ENCODE results near the gene ITGB3BP. TPM values are rescaled to one million over a fixed set of nuclear protein-coding genes. Genes with fewer than 3 reads are reported as not detected.

The ITGB3BP gene
- total and polyA plus RNA-seq, 4 donors = 5.7 to 15.2 (median 7.5) TPM

- 58% methylated on average over 2 of the region's 2 CpGs for WGBS
- no peak for TF ChIP-seq TAF1 (conservative IDR thresholded peaks at IDR 0.05)
- no peak for TF ChIP-seq RAD21 (IDR thresholded peaks at IDR 0.05)
- no peak for TF ChIP-seq HNF4A (conservative IDR thresholded peaks at IDR 0.05)
- TF ChIP-seq ATF3 (IDR thresholded peaks at IDR 0.05) = no peak
- TF ChIP-seq ZBTB33 (IDR thresholded peaks at IDR 0.05) = no peak
- no peak for TF ChIP-seq SP1 (IDR thresholded peaks at IDR 0.05)
- TF ChIP-seq EGR1 (IDR thresholded peaks at IDR 0.05; ENCODE audit: low read depth in 2 of 2) = no peak
- TF ChIP-seq CTCF (IDR thresholded peaks at IDR 0.05; ENCODE audit: low read depth, low read length, missing input control) = no peak
These were observed 36.3 kb upstream of the ITGB3BP start for GRCh38 chr1:63559357-63559756.

GRCh38 chr1:63557365-63557987 is 34.5 kb upstream of the ITGB3BP start:
- H3K4me3 ChIP-seq (ENCODE audit: low read depth in 1 of 3, low read length in 3 of 3) = no peak overlapping the region
- H3K36me3 ChIP-seq (ENCODE audit: control insufficient read depth in 4 of 4, insufficient read depth in 3 of 4, low read depth in 1 of 4, low read length in 3 of 4) = no peaks in the 10 kb centered on the region
- no peaks in the 10 kb centered on the region for H3K27me3 ChIP-seq (ENCODE audit: control insufficient read depth in 4 of 4, insufficient read depth in 4 of 4, low read length in 3 of 4)
- H3K9ac ChIP-seq (ENCODE audit: low read depth in 1 of 2, low read length in 2 of 2) = no peak overlapping the region
- WGBS = 64% methylated on average over 6 of the region's 6 CpGs
- no peak for DNase-seq (ENCODE audit: low spot score)
- no peak overlapping the region for H3K27ac ChIP-seq (ENCODE audit: low read depth in 1 of 2, low read length in 2 of 2)
- no peaks in the 10 kb centered on the region for H3K9me3 ChIP-seq (ENCODE audit: control insufficient read depth in 4 of 4, low read length in 3 of 4)
- TF ChIP-seq SP1 (IDR thresholded peaks at IDR 0.05) = no peak
- no peak for TF ChIP-seq RXRA (IDR thresholded peaks at IDR 0.05)
- peak; percentile 46 for TF ChIP-seq CTCF (IDR thresholded peaks at IDR 0.05; ENCODE audit: low read depth, low read length, missing input control)
- TF ChIP-seq FOXA2 (IDR thresholded peaks at IDR 0.05) = no peak
- TF ChIP-seq MAX (IDR thresholded peaks at IDR 0.05) = no peak
- peak; percentile 67 to 79 for TF ChIP-seq RAD21 (IDR thresholded peaks at IDR 0.05)
- no peak for TF ChIP-seq GABPA (IDR thresholded peaks at IDR 0.05 in 1 of 2, conservative IDR thresholded peaks at IDR 0.05 in 1 of 2)
- no peak for TF ChIP-seq YY1 (IDR thresholded peaks at IDR 0.05)
- peaks cover 0 to 2% (median 0%) of the 10 kb centered on the region in 4 donors for H3K4me1 ChIP-seq (ENCODE audit: control insufficient read depth in 4 of 4, insufficient read depth in 4 of 4, low read length in 3 of 4)

More at GRCh38 chr1:63559357-63559756, 36.3 kb upstream of the ITGB3BP start:
- Histone ChIP-seq H3K27ac (ENCODE audit: low read depth in 1 of 2, low read length in 2 of 2) (no peak overlapping the region), H3K27me3 (ENCODE audit: control insufficient read depth in 4 of 4, insufficient read depth in 4 of 4, low read length in 3 of 4) (no peaks in the 10 kb centered on the region), H3K4me3 (ENCODE audit: low read depth in 1 of 3, low read length in 3 of 3) (no peak overlapping the region), H3K4me1 (ENCODE audit: control insufficient read depth in 4 of 4, insufficient read depth in 4 of 4, low read length in 3 of 4) (peaks cover 0 to 2% (median 0%) of the 10 kb centered on the region in 4 donors), H3K36me3 (ENCODE audit: control insufficient read depth in 4 of 4, insufficient read depth in 3 of 4, low read depth in 1 of 4, low read length in 3 of 4) (no peaks in the 10 kb centered on the region), H3K9me3 (ENCODE audit: control insufficient read depth in 4 of 4, low read length in 3 of 4) (no peaks in the 10 kb centered on the region), H3K9ac (ENCODE audit: low read depth in 1 of 2, low read length in 2 of 2) (no peak overlapping the region)
- DNase-seq (ENCODE audit: low spot score) = no peak

Data from liver (tissue), 9 donors.